Type B pancreatic cell (in vitro differentiated cells): Measurements from ENCODE around the gene TEKTIP1. TPM values are rescaled to one million over a fixed set of nuclear protein-coding genes. Genes with fewer than 3 reads are reported as not detected.
A peak's percentile ranks its signal among the peaks of the same experiment; 100 is the strongest.

ENCODE experiments used
- DNase-seq: peaks from one replicate; pipeline ENCODE4 v3.0.0; 2021; ENCODE audit warnings: mixed read lengths; ENCODE audit not compliant: unreplicated experiment; ENCODE audit errors: extremely low spot score
- H3K27ac Mint-ChIP-seq: 2 replicates; pipeline ENCODE4 v1.8.0; 2021; ENCODE audit warnings: mild to moderate bottlenecking, mixed read lengths
- H3K27me3 Mint-ChIP-seq: 2 replicates; pipeline ENCODE4 v1.8.0; 2021; ENCODE audit warnings: mixed read lengths
- H3K36me3 Mint-ChIP-seq: 2 replicates; pipeline ENCODE4 v1.8.0; 2021; ENCODE audit warnings: mixed read lengths
- H3K4me1 Mint-ChIP-seq: one replicate; pipeline ENCODE4 v1.8.0; 2021; ENCODE audit warnings: mixed read lengths; ENCODE audit not compliant: unreplicated experiment
- H3K4me3 Mint-ChIP-seq: 2 replicates; pipeline ENCODE4 v1.8.0; 2021; ENCODE audit warnings: mild to moderate bottlenecking, mixed read lengths
- H3K9me3 Mint-ChIP-seq: 2 replicates; pipeline ENCODE4 v1.8.0; 2021; ENCODE audit warnings: mixed read lengths
- CTCF ChIP-seq: fragments of 200-600 bp; sonication (generic); conservative IDR thresholded peaks from 2 replicates; pipeline ENCODE4 v1.5.0; 2021; ENCODE audit warnings: antibody characterized with exemption, mild to moderate bottlenecking
- long read RNA-seq: library from polyadenylated mRNA; unstranded; transcript quantifications from one replicate; pipeline ENCODE4 v2.0.0, GENCODE V29; 2020
- total RNA-seq: library from RNA; stranded (reverse); gene quantifications from 2 replicates; pipeline ENCODE4 v1.2.1, GENCODE V29; 2021; ENCODE audit warnings: low replicate concordance

TEKTIP1 gene
- 1.3 and 3.4 TPM in 2 replicates for total RNA-seq
- long read RNA-seq = 0 reads

DNA sequence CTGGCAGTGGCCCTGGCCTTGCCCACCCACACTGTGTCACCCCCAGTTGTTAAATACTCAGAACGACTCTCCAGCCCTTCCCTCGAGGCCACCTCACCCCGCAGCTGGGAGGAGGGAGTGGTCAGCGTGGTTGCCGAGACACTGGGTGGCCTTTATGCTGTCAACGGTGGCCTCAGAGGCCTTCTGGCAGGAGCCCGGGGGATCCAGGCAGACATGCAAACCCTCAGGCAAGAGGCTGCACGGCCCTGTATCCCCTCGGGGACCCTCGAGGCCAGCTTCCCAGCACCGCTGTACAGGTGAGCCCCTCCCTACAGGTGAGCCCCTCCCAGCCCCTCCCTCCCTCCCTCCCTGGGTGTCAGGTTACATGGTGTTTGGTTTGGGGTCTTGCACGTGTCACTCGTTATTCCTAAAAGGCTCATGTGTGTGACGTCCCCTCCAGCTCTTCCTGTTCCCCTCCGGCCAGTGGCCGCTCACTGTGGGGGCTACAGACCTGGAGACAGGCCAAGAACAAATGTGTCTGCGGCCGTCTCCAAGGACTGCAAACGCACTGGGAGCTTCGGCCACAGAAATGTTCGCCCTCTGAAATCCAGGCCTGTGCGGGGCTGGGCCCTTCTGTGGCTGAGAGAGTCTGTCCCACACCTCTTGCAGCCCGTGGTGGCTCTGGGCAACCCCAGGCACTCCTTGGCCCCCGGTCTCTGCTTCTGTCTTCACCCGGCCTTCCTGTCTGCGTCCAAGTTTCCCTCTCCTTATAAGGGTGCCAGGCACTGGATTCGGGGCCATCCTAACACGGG, at the start of gene TEKTIP1:
TEKTIP1 (plus strand) TSS at position 210 of the 791 bp plus-strand sequence; CDS start at position 214, 4 bp downstream.
- no peak within 1 kb of the TSS for H3K4me3 Mint-ChIP-seq
- H3K27ac Mint-ChIP-seq = peak within 1 kb of the TSS; percentile 46
- H3K27me3 Mint-ChIP-seq = no peaks in the 10 kb centered on the region
- H3K9me3 Mint-ChIP-seq = no peaks in the 10 kb centered on the region
- no peaks in the 10 kb centered on the region for H3K36me3 Mint-ChIP-seq
- H3K4me1 Mint-ChIP-seq = peaks cover 8% of the 10 kb centered on the region
- TF ChIP-seq CTCF = no peak
- no peak for DNase-seq

GRCh38 chr19:3491396-3492119, 47.4 kb upstream of the TEKTIP1 start:
- DNase-seq = no peak
- no peaks in the 10 kb centered on the region for H3K4me1 Mint-ChIP-seq
- no peak overlapping the region for H3K4me3 Mint-ChIP-seq

GRCh38 chr19:3492131-3492839, 46.7 kb upstream of the TEKTIP1 start:
- no peaks in the 10 kb centered on the region for H3K9me3 Mint-ChIP-seq
- no peaks in the 10 kb centered on the region for H3K27me3 Mint-ChIP-seq
- TF ChIP-seq CTCF = no peak
- no peaks in the 10 kb centered on the region for H3K4me1 Mint-ChIP-seq
- no peak overlapping the region for H3K27ac Mint-ChIP-seq
- peaks cover 13% of the 10 kb centered on the region for H3K36me3 Mint-ChIP-seq
- no peak for DNase-seq
- no peak overlapping the region for H3K4me3 Mint-ChIP-seq

More at GRCh38 chr19:3491396-3492119, 47.4 kb upstream of the TEKTIP1 start:
- H3K27ac Mint-ChIP-seq = no peak overlapping the region
- no peaks in the 10 kb centered on the region for H3K9me3 Mint-ChIP-seq
- no peaks in the 10 kb centered on the region for H3K27me3 Mint-ChIP-seq
- TF ChIP-seq CTCF = no peak
- H3K36me3 Mint-ChIP-seq = peaks cover 9% of the 10 kb centered on the region

DNA sequence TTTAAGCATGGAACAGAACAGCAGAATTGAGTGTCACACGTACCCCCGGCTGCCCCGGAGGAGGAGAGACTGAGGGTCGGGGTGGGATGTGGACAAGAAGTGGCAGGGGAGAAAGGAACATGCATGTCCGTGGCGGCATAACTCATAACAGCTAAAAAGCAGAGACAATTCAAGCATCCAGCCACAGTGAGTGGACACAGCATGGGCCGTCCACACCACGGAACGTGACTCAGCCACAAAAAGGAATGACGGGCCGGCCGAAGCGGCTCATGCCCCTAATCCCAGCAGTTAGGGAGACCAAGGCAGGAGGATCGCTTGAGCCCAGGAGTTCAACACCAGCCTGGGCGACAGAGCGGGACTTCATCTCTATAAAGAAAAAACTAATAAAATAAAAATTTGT, 46.1 kb upstream of the TEKTIP1 start:
- Mint-ChIP-seq H3K9me3 (no peaks in the 10 kb centered on the region), H3K27me3 (no peaks in the 10 kb centered on the region), H3K36me3 (peaks cover 14% of the 10 kb centered on the region), H3K4me1 (peaks cover under 1% of the 10 kb centered on the region), H3K4me3 (no peak overlapping the region), H3K27ac (no peak overlapping the region)
- TF ChIP-seq CTCF = no peak
- DNase-seq = no peak

- Mint-ChIP-seq H3K4me1 (peaks cover 4% of the 10 kb centered on the region), H3K4me3 (no peak overlapping the region), H3K36me3 (peaks cover 13% of the 10 kb centered on the region), H3K9me3 (no peaks in the 10 kb centered on the region), H3K27me3 (no peaks in the 10 kb centered on the region), H3K27ac (no peak overlapping the region)
- no peak for DNase-seq
- TF ChIP-seq CTCF = no peak
These were observed 45.3 kb upstream of the TEKTIP1 start for GRCh38 chr19:3493651-3494050.
